ENCODE data around the gene SKAP1.

SKAP1 gene

DNA sequence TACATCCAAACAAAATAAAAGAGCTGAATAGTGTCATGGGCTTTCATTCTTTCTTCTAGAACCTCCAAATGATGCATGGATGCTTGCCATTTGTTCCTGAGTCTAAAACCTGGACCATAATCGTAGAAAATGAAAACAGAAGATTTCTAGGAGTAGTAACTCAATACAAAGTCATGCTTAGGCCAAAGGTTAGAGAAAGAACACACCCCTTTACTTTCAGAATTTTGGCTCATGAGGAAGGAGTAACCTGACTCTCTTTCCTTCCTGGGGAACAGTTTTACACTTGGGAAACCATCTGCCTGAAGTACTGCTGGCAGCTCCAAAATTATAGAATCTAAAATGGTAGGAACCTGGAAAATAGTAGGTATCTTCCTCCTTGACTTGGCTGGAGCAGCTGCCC lies 185.2 kb downstream of the SKAP1 start:
- no peak for DNase-seq (ENCODE audit: low spot score)

GRCh38 chr17:48244121-48244711 lies 185.8 kb downstream of the SKAP1 start:
- DNase-seq (ENCODE audit: low spot score) = no peak

- DNase-seq (ENCODE audit: low spot score) = no peak
These were observed 188.1 kb downstream of the SKAP1 start for GRCh38 chr17:48241770-48242497.

DNA sequence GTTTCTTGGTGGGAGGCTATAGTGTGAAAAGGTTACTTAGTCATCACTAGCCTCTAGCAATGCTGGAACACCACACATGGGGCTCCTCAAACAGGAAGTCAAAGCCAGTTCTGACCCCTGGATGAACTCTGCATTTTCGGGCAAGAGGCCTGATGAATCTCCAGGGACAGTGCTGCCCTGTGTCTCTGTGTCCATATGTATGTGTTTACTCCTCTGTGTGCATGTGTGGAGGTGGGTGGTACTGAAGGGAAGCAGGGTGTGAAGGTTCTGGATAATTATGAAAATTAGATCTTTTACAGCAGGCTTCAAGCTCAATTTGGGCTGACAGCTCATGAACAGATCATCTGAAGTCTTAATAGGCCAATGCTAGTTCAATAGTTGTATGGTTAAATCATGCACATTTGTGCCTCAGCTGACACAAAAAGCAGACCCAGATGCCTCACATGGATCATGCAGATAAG lies 188.9 kb downstream of the SKAP1 start:
- peak; percentile 7 for DNase-seq (ENCODE audit: low spot score)

DNA sequence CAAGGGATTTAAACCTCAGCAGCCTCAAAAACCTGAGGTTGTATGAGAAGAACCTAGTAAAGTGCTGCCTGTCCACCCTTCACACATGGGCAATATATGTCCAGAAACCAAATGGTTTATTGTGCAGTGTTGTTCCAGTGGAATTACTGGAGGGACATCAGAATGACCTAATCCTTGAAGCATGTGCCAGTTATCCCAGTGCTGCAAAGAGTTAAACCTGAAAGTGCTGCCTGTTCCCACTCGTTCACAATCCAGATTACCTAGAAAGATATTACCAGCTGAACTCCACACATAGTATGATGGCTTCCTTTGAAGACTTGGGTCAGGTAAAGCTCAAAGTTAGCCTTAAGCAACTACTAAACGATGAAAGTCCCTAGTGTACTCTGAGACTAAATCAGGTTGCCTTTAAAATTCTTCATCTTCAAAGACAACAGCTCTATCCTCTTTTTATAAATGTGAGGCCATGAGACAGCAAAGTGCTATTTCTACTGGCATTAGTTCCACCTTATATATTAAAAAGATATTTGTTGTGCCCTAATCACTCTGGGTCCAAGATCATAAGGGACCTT lies 189.4 kb downstream of the SKAP1 start:
- DNase-seq (ENCODE audit: low spot score) = no peak

- DNase-seq (ENCODE audit: low spot score) = no peak
These were observed 189.9 kb downstream of the SKAP1 start for GRCh38 chr17:48240122-48240521.

DNA sequence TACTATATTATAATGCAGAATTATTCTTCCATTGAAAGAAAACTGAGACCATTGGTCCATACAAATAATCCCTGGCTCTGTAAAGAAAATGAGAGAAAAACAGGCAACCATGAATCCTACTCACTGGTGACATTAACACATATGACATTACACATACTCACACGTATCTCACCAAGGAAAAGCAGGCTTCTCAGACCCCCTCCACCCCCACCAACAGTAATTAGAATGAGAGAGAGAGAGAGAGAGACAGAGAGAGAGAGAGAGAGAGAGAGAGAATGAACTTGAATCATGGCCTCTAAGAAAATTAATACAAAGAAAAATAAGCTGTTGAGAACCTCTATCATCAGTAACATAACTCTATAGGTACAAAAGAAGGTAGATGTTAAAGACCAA lies 190.4 kb downstream of the SKAP1 start:
- no peak for DNase-seq (ENCODE audit: low spot score)

- DNase-seq (ENCODE audit: low spot score) = peak; percentile 4
These were observed 190.9 kb downstream of the SKAP1 start for GRCh38 chr17:48238933-48239602.

GRCh38 chr17:48237456-48237855 lies 192.6 kb downstream of the SKAP1 start:
- DNase-seq (ENCODE audit: low spot score) = no peak

GRCh38 chr17:48236681-48237134 lies 193.3 kb downstream of the SKAP1 start:
- no peak for DNase-seq (ENCODE audit: low spot score)

DNA sequence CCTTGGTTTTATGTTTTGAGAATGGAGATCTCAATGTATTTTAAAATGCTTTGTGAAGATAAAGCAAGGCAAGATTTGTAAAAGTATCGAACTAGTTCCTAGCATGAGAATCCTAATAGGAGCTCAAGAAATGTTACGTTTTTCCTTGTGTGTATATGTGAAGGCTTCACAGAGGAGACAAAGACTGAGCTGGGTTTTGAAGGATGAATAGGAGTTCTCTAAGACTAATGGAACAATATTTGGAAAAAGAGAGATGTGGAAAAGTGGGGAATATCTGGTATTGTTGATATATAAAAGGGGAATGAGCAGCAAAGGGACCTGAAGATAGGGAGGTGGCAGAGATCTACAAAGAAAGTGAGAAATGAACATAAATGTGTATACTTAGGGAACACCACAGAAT lies 195.1 kb downstream of the SKAP1 start:
- no peak for DNase-seq (ENCODE audit: low spot score)

DNA sequence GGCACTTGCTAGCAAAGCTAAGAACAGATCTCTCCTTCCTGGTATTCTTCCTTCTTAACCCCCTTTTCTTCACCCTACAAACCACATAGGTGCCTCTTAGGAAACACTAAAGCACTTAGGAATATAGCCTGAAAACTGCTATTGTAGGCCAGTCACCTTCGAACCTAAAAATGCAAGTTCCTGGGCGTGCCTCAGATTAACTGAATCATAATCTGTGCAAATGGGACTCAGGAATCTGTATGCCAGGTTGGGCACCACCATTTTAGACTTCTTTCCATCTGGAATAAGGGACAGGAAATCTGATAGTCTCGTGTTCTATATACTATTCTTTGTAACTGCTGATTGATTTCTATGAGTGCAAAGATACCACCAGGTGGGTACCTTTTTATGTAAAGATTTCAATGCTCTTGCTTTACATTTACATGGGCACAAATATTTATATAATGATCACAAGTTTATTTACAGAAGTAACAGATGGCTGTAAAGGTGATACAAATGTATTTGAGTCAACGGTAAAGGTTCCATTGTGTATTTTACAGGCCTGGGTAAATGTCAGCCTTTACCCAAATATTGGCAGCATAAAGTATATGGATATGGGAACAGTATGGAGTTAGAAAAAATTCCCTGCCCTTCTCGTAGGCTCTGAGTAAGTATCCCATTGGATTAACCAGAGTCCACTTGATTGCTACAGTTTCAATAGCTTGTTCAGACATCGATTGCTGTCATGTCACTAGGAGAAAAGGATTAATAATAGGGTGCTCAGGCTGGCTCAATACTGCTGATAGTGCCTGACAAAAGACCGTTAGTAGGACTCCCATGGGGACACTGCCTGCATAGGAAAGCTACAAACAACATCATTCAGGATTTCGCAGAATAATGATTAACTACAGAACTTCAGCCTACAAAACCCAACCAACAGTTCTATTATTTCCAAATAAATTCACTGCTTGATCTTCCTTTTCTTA lies 197.7 kb downstream of the SKAP1 start:
- no peak for DNase-seq (ENCODE audit: low spot score)

DNA sequence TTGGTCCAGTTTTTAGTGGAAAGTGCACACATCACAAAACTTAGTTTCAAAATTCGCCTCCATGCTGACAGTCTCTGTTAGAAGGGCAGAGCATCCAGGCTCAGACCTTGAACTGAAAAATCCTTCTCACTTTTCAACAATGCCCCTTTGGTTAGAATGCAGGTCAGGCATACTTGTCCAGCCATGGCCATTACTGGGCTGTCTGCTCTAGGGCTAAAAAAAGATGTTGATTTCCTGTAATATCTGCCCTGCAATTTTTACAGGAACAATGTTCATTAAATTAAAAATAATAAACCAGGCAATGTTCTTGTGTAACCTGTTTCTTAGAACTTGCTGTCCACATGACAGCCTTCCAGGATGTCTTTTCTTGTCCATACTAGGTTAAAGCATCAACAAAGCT lies 200.1 kb downstream of the SKAP1 start:
- DNase-seq (ENCODE audit: low spot score) = no peak

DNA sequence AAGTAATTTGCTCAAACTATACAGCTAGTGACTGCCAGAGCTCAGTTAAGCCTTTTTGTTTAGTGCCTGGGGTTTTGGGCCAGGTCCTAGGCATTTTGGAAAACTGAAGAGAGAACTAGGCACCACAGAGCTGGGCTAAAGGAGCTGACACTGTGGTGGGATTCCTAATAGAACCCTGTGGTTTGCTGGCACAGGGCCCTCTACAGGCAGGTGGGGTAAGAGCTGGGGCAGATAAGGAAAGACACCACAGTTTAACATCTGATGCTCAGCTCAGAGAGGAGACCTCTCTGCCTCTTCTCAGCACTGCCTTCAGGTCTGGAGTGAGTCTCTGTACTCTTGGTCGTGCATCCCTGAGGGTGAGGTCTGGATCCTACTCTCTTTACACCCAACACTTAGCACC lies 201.3 kb downstream of the SKAP1 start:
- no peak for DNase-seq (ENCODE audit: low spot score)

- DNase-seq (ENCODE audit: low spot score) = no peak
These were observed 204.1 kb downstream of the SKAP1 start for GRCh38 chr17:48225725-48226567.

- no peak for DNase-seq (ENCODE audit: low spot score)
These were observed 206.1 kb downstream of the SKAP1 start for GRCh38 chr17:48223945-48224344.

GRCh38 chr17:48219617-48220016 lies 210.4 kb downstream of the SKAP1 start:
- no peak for DNase-seq (ENCODE audit: low spot score)

- DNase-seq (ENCODE audit: low spot score) = no peak
These were observed 214.4 kb downstream of the SKAP1 start for GRCh38 chr17:48215583-48216139.

- DNase-seq (ENCODE audit: low spot score) = no peak
These were observed 216.2 kb downstream of the SKAP1 start for GRCh38 chr17:48213797-48214196.

DNA sequence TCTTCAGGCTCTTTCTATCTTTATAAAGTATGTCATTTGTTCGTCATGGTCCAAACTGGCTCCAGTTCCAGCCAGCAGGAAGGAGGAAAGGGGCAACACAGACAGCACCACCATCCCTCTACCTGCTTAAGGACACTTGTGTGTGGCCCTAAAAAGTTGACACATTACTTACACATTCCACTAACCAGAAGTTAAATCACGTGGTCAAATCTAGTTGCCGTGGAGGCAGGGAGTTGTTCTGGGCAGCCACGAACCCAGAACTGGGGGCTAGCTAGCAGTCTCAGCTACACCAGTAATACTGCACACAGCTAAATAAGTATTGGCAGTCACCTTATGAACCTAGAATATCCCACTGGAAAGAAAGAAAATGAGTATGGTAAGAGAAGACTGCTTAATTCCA lies 218.2 kb downstream of the SKAP1 start:
- no peak for DNase-seq (ENCODE audit: low spot score)
